HepG2 (cell line): Measurements from ENCODE around the gene STRIP1. TPM values are rescaled to one million over a fixed set of nuclear protein-coding genes. Genes with fewer than 3 reads are reported as not detected.

Experiments
- ATAC-seq: fragments of 200-7000 bp; cut with Tn5 transposase; 3 replicates; pipeline ENCODE4 v1.9.1; 2020; ENCODE audit warnings: mild to moderate bottlenecking, moderate library complexity
- BruUV-seq: library from RNA; stranded (reverse); fragments of 400-500 nt; replicated peaks from 2 replicates; lab custom pipeline; 2021; lab: Mats Ljungman, UMichigan
- CTCF ChIA-PET: fragments of 300-600 bp; formaldehyde crosslinking; extraction: SDS; loops from one replicate; lab custom pipeline; 2021; ENCODE audit warnings: low total read pairs, inconsistent platforms, low intra/inter-chr PET ratio; lab: Yijun Ruan, JAX
- POLR2A ChIA-PET: fragments of 350-600 bp; sonication (Branson Sonifier 250); formaldehyde crosslinking; loops from one replicate; lab custom pipeline; 2020; ENCODE audit warnings: antibody characterized with exemption, inconsistent platforms; lab: Yijun Ruan, JAX
- DNase-seq: peaks from one replicate; pipeline ENCODE4 v3.0.0-alpha.2; 2015; ENCODE audit warnings: low spot score
- FAIRE-seq: peaks from 3 replicates; lab custom pipeline; 2011; peaks lifted over from hg19 to GRCh38; lab: Jason Lieb, UNC
- H2AFZ ChIP-seq: one replicate; pipeline ENCODE4 v1.6.1; 2011; ENCODE audit warnings: low read length, inconsistent platforms
- H3K27ac ChIP-seq: fragments of 300-600 bp; 3 replicates; pipeline ENCODE4 v1.8.0; 2011; ENCODE audit warnings: mixed run types, mild to moderate bottlenecking, mixed read lengths, low read length, inconsistent platforms; ENCODE audit not compliant: insufficient read depth; ENCODE audit errors: extremely low read length
- H3K27me3 ChIP-seq, 2 experiments: fragments of 200-600 bp in 1 of 2; 2 replicates in 1 of 2; 3 replicates in 1 of 2; pipeline versions ENCODE4 v1.6.0 to v1.8.0; 2011; ENCODE audit warnings: low read length in 2 of 2, mild to moderate bottlenecking in 2 of 2, moderate library complexity in 2 of 2, inconsistent platforms in 1 of 2; ENCODE audit not compliant: insufficient read depth in 2 of 2, control insufficient read depth in 1 of 2
- H3K36me3 ChIP-seq, 2 experiments: fragments of 200-600 bp in 1 of 2; replicated peaks in 1 of 2; 2 replicates in 1 of 2; 3 replicates in 1 of 2; pipeline versions ENCODE4 v1.5.1 to v1.8.0; 2011; ENCODE audit warnings: low read length in 2 of 2, inconsistent platforms in 1 of 2; ENCODE audit not compliant: insufficient read depth in 2 of 2, control insufficient read depth in 1 of 2
- H3K4me1 ChIP-seq: 2 replicates; pipeline ENCODE4 v1.5.1; 2012; ENCODE audit warnings: low read length, inconsistent platforms; ENCODE audit not compliant: insufficient read depth
- H3K4me2 ChIP-seq: 2 replicates; pipeline ENCODE4 v1.6.0; 2011; ENCODE audit warnings: low read depth, low read length, inconsistent platforms
- H3K4me3 ChIP-seq, 3 experiments: fragments of 200-600 bp in 1 of 3; sonication (generic), shearing (Covaris generic) in 1 of 3; replicated peaks in 1 of 3; 2 replicates each; pipeline ENCODE4 v1.5.1; 2011 to 2016; ENCODE audit warnings: low read length in 3 of 3, inconsistent platforms in 2 of 3, low read depth in 2 of 3, mild to moderate bottlenecking in 2 of 3, control low read depth in 1 of 3, mixed read lengths in 1 of 3; ENCODE audit not compliant: insufficient read depth in 1 of 3
- H3K79me2 ChIP-seq: one replicate; pipeline ENCODE4 v1.6.1; 2011; ENCODE audit warnings: low read length, inconsistent platforms; ENCODE audit not compliant: insufficient read depth
- H3K9ac ChIP-seq: 2 replicates; pipeline ENCODE4 v1.6.0; 2011; ENCODE audit warnings: mild to moderate bottlenecking, low read depth, low read length, inconsistent platforms; ENCODE audit not compliant: insufficient read depth
- H3K9me3 ChIP-seq: 2 replicates; pipeline ENCODE4 v1.5.1; 2012; ENCODE audit warnings: mild to moderate bottlenecking, low read length
- H4K20me1 ChIP-seq: 2 replicates; pipeline ENCODE4 v1.6.0; 2011; ENCODE audit warnings: inconsistent platforms, mild to moderate bottlenecking, low read length, moderate library complexity; ENCODE audit not compliant: insufficient read depth
- BATF2 ChIP-seq: sonication (generic); formaldehyde crosslinking; IDR thresholded peaks from 2 replicates; pipeline ENCODE4 v1.8.0; 2022; ENCODE audit warnings: mild to moderate bottlenecking, missing genetic modification reagents, moderate library complexity
- BCL3 ChIP-seq: sonication (generic); formaldehyde crosslinking; IDR thresholded peaks from 2 replicates; pipeline ENCODE4 v1.5.1; 2020; ENCODE audit warnings: mild to moderate bottlenecking, missing genetic modification reagents, moderate library complexity
- MEIS1 ChIP-seq: sonication (generic); formaldehyde crosslinking; IDR thresholded peaks from 2 replicates; pipeline ENCODE4 v1.9.0; 2021; ENCODE audit warnings: mild to moderate bottlenecking, missing genetic modification reagents, moderate library complexity, borderline replicate concordance
- NR1H2 ChIP-seq: sonication (generic); formaldehyde crosslinking; IDR thresholded peaks from 2 replicates; pipeline ENCODE4 v1.8.1; 2022; ENCODE audit warnings: low read depth, missing genetic modification reagents, borderline replicate concordance
- NR2F6 ChIP-seq, 2 experiments: IDR thresholded peaks; 2 replicates each; pipeline ENCODE4 v1.6.1; 2016; ENCODE audit warnings: antibody characterized with exemption in 1 of 2, mild to moderate bottlenecking in 1 of 2
- REST ChIP-seq, 2 experiments: IDR thresholded peaks; 2 replicates each; pipeline ENCODE4 v1.6.1; 2011 to 2012; ENCODE audit warnings: low read length in 2 of 2, borderline replicate concordance in 1 of 2, low read depth in 1 of 2, mild to moderate bottlenecking in 1 of 2, moderate library complexity in 1 of 2
- SMAD1 ChIP-seq: sonication (generic); formaldehyde crosslinking; IDR thresholded peaks from 2 replicates; pipeline ENCODE4 v1.4.0; 2020; ENCODE audit warnings: missing genetic modification reagents, low read depth, mild to moderate bottlenecking, borderline replicate concordance
- ZFYVE20 ChIP-seq: sonication (generic); formaldehyde crosslinking; IDR thresholded peaks from 2 replicates; pipeline ENCODE4 v1.8.0; 2023; ENCODE audit warnings: low read depth, mild to moderate bottlenecking, moderate library complexity, missing genetic modification reagents, borderline replicate concordance
- ZNF337 ChIP-seq: sonication (generic); formaldehyde crosslinking; IDR thresholded peaks from 2 replicates; pipeline ENCODE4 v1.5.1; 2020; ENCODE audit warnings: missing genetic modification reagents, low read depth, mild to moderate bottlenecking, borderline replicate concordance
- ZNF510 ChIP-seq: sonication (generic); formaldehyde crosslinking; IDR thresholded peaks from 2 replicates; pipeline ENCODE4 v1.4.0; 2020; ENCODE audit warnings: low read depth, mild to moderate bottlenecking, missing genetic modification reagents
- ZNF713 ChIP-seq: sonication (generic); formaldehyde crosslinking; IDR thresholded peaks from 2 replicates; pipeline ENCODE4 v1.4.0; 2020; ENCODE audit warnings: mild to moderate bottlenecking, missing genetic modification reagents
- ZNF768 ChIP-seq: sonication (generic); formaldehyde crosslinking; IDR thresholded peaks from 2 replicates; pipeline ENCODE4 v1.4.0; 2020; ENCODE audit warnings: missing genetic modification reagents
- WGBS: methylation state at CpG from one replicate; pipeline ENCODE4 v1.1.6; 2017; ENCODE audit warnings: low lambda C conversion rate; 5-methylcytosine and 5-hydroxymethylcytosine counted together
- in situ Hi-C: cut with HindIII; loops from 2 replicates; pipeline ENCODE4 v1.10.0; 2017; ENCODE audit warnings: low pct_unique_long_range_greater_than_20kb; ENCODE audit not compliant: extremely low pct_ligation_motif_present
- intact Hi-C: fragments of 100-400 bp; cut with micrococcal nuclease; formaldehyde crosslinking; loops from one replicate; pipeline ENCODE4 v1.10.0; 2022; ENCODE audit not compliant: unreplicated experiment
- polyA plus RNA-seq, 8 experiments: library from polyadenylated mRNA; depleted of rRNA in 3 of 8; stranded (reverse) in 7 of 8; unstranded in 1 of 8; fragments of >200 nt; fragmentation: Illumina TruSeq in 4 of 8; extraction: Trizol in 4 of 8; gene quantifications; 2 replicates each; pipeline versions ENCODE4 v1.2.1 to v1.2.3, GENCODE V29; 2011 to 2016; ENCODE audit warnings: low read depth in 4 of 8, missing spikeins in 1 of 8, mixed read lengths in 1 of 8; ENCODE audit not compliant: insufficient read depth in 1 of 8
- total RNA-seq, 5 experiments: library from RNA; depleted of rRNA; stranded (reverse); fragments of >200 nt; fragmentation: Illumina TruSeq; extraction: Trizol; gene quantifications; 2 replicates each; pipeline ENCODE4 v1.2.3, GENCODE V29; 2016; ENCODE audit warnings: low read depth in 1 of 5

Gene STRIP1
- total and polyA plus RNA-seq, 2 of the 13 experiments (the other 11 are each of a cell fraction or from before 2014, with no cell fraction given): 20.9 to 27.9 TPM

GRCh38 chr1:110084227-110085078 lies 50.0 kb downstream of the STRIP1 start:
- Histone ChIP-seq H3K36me3 (no peaks in the 10 kb centered on the region), H4K20me1 (no peaks in the 10 kb centered on the region), H3K27me3 (peaks cover 3 to 55% of the 10 kb centered on the region in 2 experiments; a peak in 3 of 5 replicates), H3K4me2 (peak overlapping the region; percentile 54), H3K9me3 (no peaks in the 10 kb centered on the region), H3K9ac (peak overlapping the region; percentile 28; the same call in 1 of the 2 replicates), H3K4me3 (peak overlapping the region; percentile 31 to 65 (median 59); a peak in 5 of 6 replicates), H3K79me2 (no peaks in the 10 kb centered on the region), H2AFZ (no peak overlapping the region), H3K4me1 (peaks cover 11% of the 10 kb centered on the region; the same call in 1 of the 2 replicates), H3K27ac (no peak overlapping the region)
- 26% methylated on average over 43 of the region's 72 CpGs for WGBS
- ChIA-PET POLR2A (no interaction called here), CTCF (no interaction called here)
- no peak for FAIRE-seq
- BruUV-seq: no TSS peak
- peak; percentile 67 for ATAC-seq
- intact Hi-C loops (no loop called here), in situ Hi-C loops (no loop called here)
- no peak for DNase-seq
- TF ChIP-seq ZFYVE20 (CRISPR knock-in tag): no peak
- TF ChIP-seq NR1H2: no peak
- TF ChIP-seq BATF2 (CRISPR knock-in tag): no peak
- no peak for TF ChIP-seq MEIS1
- no peak for TF ChIP-seq ZNF713 (CRISPR knock-in tag)
- TF ChIP-seq NR2F6 (IDR thresholded peaks at IDR 0.05): no peak
- no peak for TF ChIP-seq NR2F6 (CRISPR knock-in tag; IDR thresholded peaks at IDR 0.05)
- TF ChIP-seq REST (IDR thresholded peaks at IDR 0.05; ENCODE audit: borderline replicate concordance in 1 of 2, low read depth in 1 of 2, low read length in 2 of 2): no peak
- TF ChIP-seq SMAD1 (CRISPR knock-in tag): no peak
- no peak for TF ChIP-seq BCL3 (CRISPR knock-in tag)
- no peak for TF ChIP-seq ZNF768 (CRISPR knock-in tag)
- TF ChIP-seq ZNF510 (CRISPR knock-in tag): no peak
- no peak for TF ChIP-seq ZNF337 (CRISPR knock-in tag)
